Epithelial cell of esophagus (primary cell): ENCODE measurements around the gene GPR180.
"Not testable (repeated sequence)": the region's sequence is repeated elsewhere in the genome, so short reads cannot be mapped to it uniquely, and the experiment has no call there.

ENCODE experiments used
- DNase-seq: peaks from one replicate; pipeline ENCODE4 v3.0.0; 2010; ENCODE audit warnings: low read depth
- H3K4me3 ChIP-seq: 2 replicates; pipeline ENCODE4 v1.5.1; 2011; ENCODE audit warnings: mild to moderate bottlenecking, low read length, control low read depth
- CTCF ChIP-seq: IDR thresholded peaks from 2 replicates; pipeline ENCODE4 v1.5.1; 2011; ENCODE audit warnings: low read depth, mild to moderate bottlenecking, low read length, control low read depth, inconsistent platforms; ENCODE audit not compliant: insufficient read depth; ENCODE audit errors: missing control alignments

Gene GPR180

GRCh38 chr13:94636942-94637578 is 35.4 kb downstream of the GPR180 start:
- TF ChIP-seq CTCF, result no peak
- no peak for DNase-seq
- no peak overlapping the region for H3K4me3 ChIP-seq

GRCh38 chr13:94637677-94638076 is 36.0 kb downstream of the GPR180 start:
- H3K4me3 ChIP-seq, DNase-seq: not testable (repeated sequence)

GRCh38 chr13:94640721-94641120 is 39.1 kb downstream of the GPR180 start:
- H3K4me3 ChIP-seq, result no peak overlapping the region
- TF ChIP-seq CTCF, result no peak
- peak; percentile 41 for DNase-seq

- no peak for TF ChIP-seq CTCF
- H3K4me3 ChIP-seq, result no peak overlapping the region
- DNase-seq, result peak; percentile 85
Observed at GRCh38 chr13:94641409-94641941, 39.8 kb downstream of the GPR180 start.

- no peak for DNase-seq
- no peak for TF ChIP-seq CTCF
- H3K4me3 ChIP-seq, result no peak overlapping the region
Observed at GRCh38 chr13:94646904-94647303, 45.2 kb downstream of the GPR180 start.

- TF ChIP-seq CTCF, result no peak
- H3K4me3 ChIP-seq, result no peak overlapping the region
- DNase-seq, result no peak
Observed at GRCh38 chr13:94656176-94656575, 54.5 kb downstream of the GPR180 start.

- DNase-seq, result peak; percentile 90
- TF ChIP-seq CTCF, result peak; percentile 27
- H3K4me3 ChIP-seq, result no peak overlapping the region
Observed at GRCh38 chr13:94656766-94657165, 55.1 kb downstream of the GPR180 start.

- peak; percentile 65 for DNase-seq
- TF ChIP-seq CTCF, result no peak
- H3K4me3 ChIP-seq, result no peak overlapping the region
Observed at GRCh38 chr13:94657167-94657566, 55.5 kb downstream of the GPR180 start.
